GM18870 (cell line): Measurements from ENCODE around the gene PMM2.
"Not testable (repeated sequence)": the region's sequence is repeated elsewhere in the genome, so short reads cannot be mapped to it uniquely, and the experiment has no call there.

ENCODE experiments used
- ATAC-seq: cut with Tn5 transposase; IDR thresholded peaks from one replicate; pipeline ENCODE4 v1.9.1; 2021; ENCODE audit warnings: moderate library complexity; ENCODE audit not compliant: unreplicated experiment

The PMM2 gene

DNA sequence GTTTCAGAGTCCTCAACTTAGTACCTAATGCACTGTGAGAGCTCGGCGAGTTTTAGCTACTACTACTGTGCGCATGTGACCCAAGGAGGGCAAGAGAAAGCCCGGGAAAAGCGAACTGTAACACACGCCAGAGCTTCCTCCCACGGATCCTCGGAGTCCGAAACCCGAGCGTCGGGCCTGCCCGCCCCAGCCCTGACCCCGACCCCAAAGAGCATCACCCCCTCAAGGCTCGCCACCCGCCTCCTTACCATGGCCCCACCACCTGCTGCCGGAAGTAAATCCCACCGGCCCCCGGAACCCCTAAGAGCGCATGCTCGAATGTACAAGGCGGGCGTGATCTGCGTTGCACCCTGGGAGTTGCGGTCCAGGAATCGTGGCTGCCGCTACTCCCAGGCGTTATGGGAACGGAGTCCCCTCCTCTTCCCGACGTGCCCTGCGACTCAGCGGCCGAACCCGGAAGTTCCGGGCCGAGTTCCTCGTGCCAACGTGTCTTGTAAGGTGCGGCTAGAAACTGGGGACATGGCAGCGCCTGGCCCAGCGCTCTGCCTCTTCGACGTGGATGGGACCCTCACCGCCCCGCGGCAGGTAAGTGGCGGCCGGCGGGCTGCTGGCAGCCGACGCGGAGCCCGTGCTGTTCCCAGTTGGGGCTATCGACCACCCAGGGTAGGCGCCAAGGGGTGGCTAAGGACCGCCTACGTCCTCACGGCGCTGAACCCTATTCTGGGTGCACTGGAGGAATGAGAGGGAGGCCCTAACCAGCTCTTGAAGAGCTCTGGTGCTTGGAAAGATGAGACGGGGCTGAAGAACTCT is at the start of gene PMM2, which contains the start of gene TMEM186:
Gene PMM2 (plus strand): TSS at position 476 of the 810 bp plus-strand sequence. CDS start 44 bp downstream, at position 520.
Gene TMEM186 (minus strand): TSS at position 276 of the 810 bp plus-strand sequence. CDS start 25 bp downstream, at position 251.
- peak; percentile 88 for ATAC-seq

DNA sequence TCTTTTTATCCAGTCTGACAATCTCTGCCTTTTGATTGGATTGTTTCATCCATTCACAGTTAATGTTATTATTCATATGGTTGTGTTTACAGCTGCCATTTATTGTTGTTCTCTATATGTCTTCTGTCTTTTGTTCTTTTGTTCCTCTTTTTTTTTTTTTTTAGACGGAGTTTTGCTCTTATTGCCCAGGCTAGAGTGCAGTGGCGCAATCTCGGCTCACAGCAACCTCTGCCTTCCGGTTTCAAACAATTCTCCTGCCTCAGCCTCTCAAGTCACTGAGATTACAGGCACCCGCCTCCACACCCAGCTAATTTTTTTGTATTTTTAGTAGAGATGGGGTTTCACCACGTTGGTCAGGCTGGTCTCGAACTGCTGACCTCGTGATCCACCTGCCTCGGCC is 48.7 kb upstream of the PMM2 start:
- ATAC-seq = not testable (repeated sequence)

DNA sequence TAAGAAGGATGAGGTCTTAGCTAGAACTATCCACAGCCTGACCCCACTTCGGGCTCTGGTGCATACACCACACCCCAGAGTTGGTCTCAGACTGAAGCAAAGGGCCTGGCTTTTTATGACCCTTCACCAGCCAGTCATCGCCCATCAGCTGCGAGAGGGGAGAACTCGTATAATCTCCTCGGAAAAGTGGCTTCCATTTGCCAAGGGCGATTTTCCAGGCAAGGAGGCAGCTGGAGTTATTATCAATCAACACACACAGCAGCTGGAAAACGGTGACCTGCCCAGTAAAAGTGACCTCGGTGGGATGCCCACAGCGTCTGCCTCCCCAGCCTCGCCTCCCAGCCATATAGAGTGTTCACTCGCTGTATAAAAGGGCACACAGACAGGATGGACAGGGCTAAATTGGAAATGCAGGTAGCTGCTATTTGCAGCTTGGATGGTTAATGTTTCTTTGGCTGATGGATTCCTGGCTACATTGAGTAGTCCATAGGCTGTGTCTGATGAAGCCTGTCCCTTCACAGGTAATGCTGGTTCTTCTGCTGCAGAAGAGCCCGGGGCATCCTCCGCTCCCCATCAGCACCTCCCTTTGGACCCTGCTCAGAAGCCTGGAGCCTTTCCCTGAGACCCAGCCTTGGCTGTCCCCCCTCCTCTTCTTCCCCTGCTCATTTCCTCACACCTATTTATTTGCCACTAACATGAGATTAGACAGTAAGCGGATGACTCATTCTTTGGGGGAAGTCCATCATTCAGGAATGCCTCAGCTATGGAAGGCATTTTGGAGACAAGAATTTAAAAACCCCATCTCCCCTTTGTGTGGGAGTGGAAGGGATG is 45.9 kb upstream of the PMM2 start:
- ATAC-seq = no peak

DNA sequence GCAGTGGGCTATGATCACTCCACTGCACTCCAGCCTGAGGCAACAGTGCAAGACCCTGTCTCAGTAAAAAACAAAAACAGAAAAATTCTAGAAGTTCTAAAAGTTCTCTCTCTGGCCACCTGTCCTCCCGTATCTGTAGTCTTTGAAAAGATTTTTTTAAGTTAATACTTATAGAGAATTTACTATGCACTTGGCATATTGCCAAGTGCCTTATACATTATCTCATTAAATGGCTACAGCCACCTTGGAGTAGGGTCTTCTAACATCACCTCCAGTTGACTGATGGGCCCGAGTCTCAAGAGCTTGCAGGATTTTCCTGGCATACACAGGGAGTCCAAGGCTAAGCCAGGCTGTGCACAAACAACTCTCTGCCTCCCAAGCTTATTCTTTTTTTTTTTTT is 44.9 kb upstream of the PMM2 start:
- ATAC-seq = no peak

DNA sequence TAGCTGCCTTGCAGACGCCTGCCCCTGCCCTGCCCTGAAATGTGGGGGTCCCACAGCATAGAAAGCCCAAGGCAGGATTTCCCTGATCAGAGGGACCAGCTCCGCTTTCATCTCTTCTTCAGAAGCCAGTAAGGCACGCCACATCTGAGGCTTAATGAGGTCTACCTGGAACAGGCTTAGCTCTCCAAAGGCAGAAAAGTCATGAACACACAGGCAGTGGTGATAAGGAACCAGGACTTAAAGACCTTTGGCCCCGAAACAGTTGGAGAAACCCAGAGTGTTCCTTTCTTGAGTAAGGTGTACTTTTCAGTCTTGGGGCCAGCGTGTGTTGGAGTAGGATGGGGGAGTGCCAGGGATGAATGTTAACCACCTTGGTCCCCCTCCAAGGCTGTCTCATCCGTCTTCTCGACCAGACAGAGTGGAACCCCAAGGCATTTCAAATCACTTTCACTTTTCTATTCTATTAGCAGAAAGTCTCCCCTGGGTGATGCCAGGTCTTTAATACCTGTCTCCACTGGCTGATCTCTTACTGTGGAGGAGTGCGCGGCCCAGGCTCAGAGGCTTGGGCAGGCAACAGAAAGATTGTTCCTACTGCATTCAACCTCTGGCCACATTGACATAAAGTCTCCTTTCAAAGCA is 44.1 kb upstream of the PMM2 start:
- no peak for ATAC-seq

DNA sequence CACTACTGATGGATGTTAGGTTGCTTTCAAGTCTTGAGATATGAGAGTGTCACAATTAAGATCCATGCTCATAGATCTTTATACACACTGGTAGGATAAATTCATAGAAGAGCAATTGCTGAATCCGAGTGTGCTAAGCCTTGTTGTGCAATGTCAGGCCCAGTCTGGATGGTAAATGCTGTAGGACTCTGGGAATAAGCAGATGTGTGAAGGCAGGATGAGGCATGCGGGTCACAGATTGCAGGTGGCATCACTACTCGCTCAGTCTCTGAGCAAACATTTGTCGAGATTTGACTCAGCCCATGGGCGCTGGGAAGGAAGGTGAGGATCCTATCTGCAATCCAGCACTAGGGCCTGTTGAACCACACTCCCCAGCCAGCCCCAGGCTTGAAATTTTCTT is 40.9 kb upstream of the PMM2 start:
- no peak for ATAC-seq

DNA sequence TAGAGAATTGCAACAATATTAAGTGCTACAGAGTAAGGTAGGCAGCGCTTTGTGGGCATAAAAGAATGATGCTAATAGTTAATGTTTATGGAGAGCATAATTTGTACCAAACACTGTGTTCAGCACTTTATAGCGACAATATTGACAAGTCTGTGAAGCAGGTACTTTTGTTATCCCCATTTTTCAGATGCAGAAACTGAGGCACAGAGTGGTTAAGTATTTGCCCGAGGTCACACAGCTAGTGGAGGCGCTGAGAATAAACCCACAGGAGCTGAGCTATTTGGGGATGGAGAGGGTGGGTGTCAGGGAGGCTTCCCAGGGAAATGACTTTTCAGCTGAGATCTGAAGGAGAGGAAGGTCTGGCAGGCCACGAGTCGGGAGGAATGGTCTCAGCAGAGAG is 39.6 kb upstream of the PMM2 start:
- ATAC-seq = no peak

DNA sequence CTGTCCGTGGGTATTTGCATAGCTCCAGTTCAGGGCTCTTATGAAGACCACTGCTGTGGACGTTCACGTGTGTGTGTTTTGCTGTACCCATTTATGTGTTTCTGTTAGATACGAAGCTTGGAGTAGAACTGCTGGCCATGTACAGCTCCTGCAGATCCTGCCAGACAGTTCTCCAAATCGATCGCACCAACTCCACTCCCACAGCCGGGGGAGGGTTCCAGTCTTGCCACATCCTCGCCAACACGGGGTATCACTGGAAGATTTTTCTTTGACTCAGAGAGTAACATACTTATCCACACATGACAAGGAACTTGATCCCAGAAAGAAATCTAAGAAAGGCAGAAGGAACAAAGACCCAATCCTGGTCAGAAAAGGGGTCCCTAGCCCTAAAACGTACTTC is 37.6 kb upstream of the PMM2 start:
- ATAC-seq = no peak

DNA sequence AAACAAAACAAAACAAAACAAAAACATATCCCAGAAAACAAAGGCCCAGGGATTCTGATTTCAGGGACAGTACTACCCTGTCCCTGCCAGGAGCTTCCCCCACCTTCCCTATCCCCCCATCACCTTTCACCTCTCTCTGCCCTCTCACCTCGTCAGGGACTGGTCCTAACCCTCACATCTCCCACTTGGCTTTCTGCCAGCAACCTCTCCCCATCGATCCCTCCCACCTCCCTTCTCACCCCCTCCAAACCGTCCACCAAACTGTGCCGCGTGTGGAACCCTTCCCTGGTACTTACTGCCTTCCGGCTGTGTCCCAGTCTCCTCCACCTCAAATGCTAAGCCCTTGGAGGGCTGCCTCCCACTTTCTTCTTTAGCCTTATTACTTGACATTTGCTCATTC is 36.6 kb upstream of the PMM2 start:
- ATAC-seq = no peak

DNA sequence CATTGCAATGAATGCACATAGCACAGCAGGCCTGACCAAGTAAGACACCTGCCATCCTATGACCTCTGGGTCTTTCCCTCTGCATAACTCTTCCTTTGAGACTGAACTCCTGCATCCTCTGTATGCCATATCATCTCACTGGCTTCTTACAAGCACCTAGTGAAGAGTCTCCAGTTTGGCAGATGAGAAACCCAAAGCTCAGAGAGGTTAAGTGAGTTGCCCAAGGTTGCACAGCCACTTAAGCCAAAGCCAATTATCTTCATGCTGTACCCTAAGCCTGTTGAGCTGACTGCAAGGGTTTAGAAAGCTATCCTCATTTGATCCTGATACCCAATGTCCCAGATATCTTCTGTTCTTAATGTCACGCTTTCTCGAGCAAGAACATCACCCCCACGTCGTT is 35.4 kb upstream of the PMM2 start:
- ATAC-seq = no peak

DNA sequence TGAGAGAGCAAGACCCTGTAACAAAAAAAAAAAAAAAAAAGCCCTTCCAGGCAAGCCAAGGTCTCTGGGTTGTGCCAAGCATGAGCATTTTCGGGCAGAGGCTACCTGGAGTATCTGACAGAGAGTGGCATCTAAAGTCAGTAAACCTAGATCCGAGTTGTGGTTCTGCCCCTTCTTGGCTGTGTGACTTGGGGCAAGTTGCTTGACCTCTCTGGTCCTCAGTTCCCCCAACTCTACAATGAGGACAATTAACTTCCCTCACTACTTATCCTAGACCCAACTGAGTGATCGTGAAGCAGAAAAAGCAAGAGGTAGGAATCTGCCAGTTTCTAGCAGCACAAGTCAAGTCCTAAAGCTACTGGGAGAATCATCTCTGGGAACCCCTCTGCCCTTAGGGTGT is 34.6 kb upstream of the PMM2 start:
- ATAC-seq = no peak

DNA sequence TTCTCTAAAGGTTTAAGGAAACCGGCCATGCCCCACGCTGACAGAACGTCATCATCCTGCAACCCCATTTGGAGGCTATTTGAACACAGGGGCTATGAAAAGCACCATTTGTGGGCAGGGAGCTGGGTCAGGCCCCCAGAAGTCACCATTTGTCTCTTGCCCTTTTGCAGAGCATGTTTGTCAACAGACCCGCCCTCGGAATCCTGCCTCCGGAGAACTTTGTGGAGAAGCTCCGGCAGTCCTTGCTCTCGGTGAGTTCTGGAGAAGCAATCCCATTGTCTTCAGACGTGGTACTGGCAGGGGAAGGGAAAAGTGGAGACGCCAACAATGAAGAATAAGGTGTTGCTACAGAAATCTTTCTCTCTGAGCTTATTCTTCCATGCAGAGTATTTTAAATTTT is 33.7 kb upstream of the PMM2 start:
- no peak for ATAC-seq

DNA sequence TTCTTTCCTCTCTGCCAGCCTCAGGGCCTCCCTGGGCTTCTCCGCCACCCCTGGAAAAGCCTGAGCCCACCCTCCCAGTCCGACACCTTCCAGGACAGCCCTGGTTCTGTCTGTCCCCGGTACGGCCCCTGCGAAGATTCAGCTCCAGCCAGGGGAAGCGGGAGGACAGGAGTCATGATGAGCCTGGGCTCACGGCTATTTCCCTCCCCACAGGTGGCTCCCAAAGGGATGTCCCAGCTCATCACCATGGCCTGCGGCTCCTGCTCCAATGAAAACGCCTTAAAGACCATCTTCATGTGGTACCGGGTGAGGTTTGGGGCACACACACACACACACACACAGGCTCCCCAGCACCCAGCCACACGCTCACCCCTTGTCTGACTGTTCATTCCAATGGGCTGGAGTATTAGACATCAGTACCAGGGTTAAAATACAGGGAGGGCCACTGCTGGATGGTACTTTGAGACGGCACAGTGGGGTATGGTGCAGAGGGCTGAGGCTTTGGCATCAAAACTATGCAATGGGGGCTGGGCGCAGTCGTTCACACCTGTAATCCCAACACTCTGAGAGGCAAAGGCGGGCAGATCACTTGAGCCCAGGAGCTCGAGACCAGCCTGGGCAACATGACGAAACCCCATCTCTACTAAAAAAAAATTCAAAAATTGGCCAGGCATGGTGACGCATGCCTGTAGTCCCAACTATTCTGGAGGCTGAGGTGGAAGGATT is 33.0 kb upstream of the PMM2 start:
- no peak for ATAC-seq

DNA sequence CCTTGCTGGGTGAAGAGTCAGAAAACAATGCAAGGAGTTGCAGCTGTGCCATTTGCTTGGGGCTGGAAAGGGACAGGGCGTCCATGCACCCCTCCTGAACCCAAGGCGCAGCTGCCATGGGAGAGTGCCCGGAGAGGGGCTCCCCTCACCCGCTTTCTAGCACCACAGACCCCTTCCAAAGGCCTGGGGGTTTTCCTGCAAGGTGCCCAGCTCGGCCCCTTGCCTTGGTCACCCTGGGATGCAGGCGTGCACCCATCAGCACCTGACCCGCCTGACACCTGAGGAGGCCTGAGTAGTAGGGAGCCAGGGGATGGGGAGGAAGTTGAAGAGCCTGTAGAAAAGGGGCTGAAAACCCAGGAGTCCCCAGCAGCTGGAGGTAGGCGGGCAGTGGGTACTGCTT is 30.5 kb upstream of the PMM2 start:
- no peak for ATAC-seq

DNA sequence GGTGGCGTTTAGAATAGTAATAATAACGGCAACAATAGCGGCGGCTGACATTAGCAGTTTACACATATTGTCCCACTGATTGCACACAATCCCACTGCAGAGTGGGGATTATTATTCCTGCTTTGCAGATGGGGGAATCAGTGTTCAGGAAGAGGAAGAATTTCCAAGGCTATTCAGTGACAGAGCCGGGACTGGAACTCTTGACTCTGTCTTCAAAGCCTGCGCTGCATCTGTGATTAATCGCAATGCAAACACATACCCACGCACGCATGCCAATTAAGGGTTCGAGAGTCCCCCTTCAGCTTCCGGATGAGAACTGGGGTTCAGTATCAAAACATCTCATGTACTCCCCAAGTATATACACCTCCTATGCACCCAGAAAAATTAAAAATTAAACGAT is 29.4 kb upstream of the PMM2 start:
- no peak for ATAC-seq

DNA sequence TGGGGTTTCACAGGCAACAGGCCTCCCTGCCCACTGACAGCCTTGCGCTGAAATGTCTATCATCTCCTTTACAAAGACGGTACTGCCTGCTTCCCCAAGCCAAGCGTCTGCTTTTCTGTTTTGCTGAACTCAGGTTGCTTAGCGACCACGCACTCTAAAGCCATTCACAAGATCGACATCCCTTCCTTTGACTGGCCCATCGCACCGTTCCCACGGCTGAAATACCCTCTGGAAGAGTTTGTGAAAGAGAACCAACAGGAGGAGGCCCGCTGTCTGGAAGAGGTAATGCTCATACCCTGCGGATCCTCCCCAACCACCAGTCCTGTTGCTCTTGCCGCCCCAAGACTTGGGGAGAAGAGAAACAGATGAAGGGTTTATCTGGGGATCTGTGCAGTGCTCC is 28.9 kb upstream of the PMM2 start:
- ATAC-seq = no peak

DNA sequence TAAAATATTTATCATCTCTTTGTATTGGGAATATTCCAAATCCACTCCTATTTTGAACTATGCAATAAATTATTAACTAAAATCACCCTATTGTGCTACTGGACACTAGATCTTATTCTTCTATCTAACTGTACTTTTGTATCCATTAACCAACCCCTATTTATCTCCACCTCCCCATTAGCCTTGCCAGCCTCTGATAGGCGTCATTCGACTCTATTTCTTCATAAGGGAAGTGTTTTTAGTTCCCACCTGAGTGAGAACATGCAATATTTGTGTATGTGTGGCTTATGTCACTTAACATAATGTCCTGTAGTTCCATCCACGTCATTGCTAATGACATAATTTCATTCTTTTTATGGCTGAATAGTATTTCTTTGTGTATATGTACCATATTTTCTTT is 24.1 kb upstream of the PMM2 start:
- no peak for ATAC-seq

DNA sequence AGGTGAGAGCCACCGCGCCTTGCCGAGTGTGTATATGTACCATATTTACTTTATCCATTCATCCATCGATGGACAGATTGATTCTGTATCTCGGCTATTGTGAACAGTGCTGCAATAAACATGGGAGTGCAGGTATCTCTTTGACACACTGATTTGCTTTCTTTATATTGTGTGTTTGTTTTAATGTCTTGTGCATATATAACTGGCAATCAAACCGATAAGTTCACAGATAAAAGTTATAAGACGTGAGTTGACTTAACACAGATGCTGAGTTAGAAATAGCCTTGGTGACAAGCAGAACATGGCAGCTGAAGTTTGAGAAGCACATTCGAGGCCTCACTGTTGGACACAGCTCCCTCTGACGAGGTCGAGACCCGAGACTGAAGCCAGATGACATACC is 23.4 kb upstream of the PMM2 start:
- ATAC-seq = no peak

DNA sequence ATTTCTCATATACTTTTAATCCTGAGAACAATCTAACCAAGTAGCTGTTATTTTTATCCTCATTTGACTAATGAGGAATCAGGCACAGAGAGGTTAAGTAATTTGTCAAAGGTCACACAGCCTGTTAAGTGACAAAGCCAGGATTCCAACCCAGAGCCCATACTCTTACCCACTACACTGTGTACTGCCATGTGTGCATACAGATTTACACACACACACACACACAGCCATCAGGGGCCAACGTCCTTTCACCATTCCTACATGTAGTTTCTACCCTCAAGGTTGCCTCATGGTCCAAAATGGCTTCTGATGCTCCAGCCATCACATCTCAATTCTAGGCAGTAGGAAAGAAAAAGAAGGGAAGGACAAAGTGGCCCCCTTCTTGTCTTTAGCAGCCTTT is 22.3 kb upstream of the PMM2 start:
- no peak for ATAC-seq

DNA sequence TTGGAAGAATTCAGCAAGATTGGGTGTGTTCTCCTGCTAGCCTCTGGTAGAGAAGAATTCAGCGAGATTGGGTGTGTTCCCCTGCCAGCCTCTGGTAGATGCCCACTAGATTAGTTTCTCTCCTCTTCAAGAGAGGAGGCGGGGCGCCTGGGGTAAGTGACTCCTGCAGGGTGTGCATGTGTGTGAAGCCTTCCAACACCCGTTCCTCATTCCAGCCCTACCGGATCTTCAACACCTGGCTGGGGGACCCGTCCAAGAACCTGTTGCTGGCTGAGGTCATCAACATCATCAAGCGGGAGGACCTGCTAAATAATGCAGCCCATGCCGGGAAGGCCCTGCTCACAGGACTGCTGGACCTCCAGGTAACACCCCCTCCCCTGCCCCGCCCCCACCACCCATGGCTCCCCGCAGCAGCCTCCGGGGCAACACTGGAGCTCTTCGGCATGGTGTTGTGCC is 21.5 kb upstream of the PMM2 start:
- ATAC-seq = no peak

DNA sequence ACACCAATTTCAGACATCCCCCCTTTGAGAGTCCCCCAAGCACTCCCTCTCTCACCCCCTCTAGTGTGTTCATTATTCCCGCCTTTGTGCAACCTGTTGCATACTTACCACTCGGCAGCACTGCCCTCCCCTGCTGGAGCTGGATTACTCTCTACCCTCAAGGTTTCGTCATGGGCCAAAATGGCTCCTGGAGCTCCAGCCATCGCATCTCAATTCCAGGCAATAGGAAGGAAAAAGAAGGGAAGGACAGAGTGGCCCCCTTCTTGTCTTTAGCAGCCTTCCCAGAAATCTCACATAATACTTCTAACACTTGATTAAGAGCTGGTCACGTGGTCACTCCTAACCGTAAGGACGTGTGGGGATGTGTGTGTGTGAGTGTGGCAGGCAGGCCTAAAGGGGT is 20.4 kb upstream of the PMM2 start:
- no peak for ATAC-seq
